Measurements from ENCODE around the gene ARHGAP26. TPM values are rescaled to one million over a fixed set of nuclear protein-coding genes. Genes with fewer than 3 reads are reported as not detected.

ARHGAP26 gene
- polyA plus RNA-seq, 1 donor (not counting 4 experiments of a cell fraction or from before 2014, with no cell fraction given), result 3.9 TPM

- dilution Hi-C loops (cut with MboI; ENCODE audit: extremely low pct_ligation_motif_present, low sequenced_read_pairs), result no loop called here
- no peak overlapping the region for H2AFZ ChIP-seq (ENCODE audit: control insufficient read depth, low read length)
- H3K4me3 ChIP-seq (ENCODE audit: control insufficient read depth in 2 of 3, extremely low read depth in 1 of 3, insufficient read depth in 2 of 3, low read depth in 1 of 3, low read length in 3 of 3), result no peak overlapping the region
- H3K36me3 ChIP-seq (ENCODE audit: control insufficient read depth in 2 of 2, extremely low read depth in 1 of 2, insufficient read depth in 2 of 2, low read length in 2 of 2), result no peaks in the 10 kb centered on the region
- TF ChIP-seq, protein P1, sequence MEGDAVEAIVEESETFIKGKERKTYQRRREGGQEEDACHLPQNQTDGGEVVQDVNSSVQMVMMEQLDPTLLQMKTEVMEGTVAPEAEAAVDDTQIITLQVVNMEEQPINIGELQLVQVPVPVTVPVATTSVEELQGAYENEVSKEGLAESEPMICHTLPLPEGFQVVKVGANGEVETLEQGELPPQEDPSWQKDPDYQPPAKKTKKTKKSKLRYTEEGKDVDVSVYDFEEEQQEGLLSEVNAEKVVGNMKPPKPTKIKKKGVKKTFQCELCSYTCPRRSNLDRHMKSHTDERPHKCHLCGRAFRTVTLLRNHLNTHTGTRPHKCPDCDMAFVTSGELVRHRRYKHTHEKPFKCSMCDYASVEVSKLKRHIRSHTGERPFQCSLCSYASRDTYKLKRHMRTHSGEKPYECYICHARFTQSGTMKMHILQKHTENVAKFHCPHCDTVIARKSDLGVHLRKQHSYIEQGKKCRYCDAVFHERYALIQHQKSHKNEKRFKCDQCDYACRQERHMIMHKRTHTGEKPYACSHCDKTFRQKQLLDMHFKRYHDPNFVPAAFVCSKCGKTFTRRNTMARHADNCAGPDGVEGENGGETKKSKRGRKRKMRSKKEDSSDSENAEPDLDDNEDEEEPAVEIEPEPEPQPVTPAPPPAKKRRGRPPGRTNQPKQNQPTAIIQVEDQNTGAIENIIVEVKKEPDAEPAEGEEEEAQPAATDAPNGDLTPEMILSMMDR (optimal IDR thresholded peaks at IDR 0.05 in 1 of 3, IDR thresholded peaks at IDR 0.05 in 1 of 3, conservative IDR thresholded peaks at IDR 0.05 in 1 of 3; ENCODE audit: extremely low read depth in 1 of 3, insufficient read depth in 2 of 3, low read length in 3 of 3), result no peak
- TF ChIP-seq EZH2 (IDR thresholded peaks at IDR 0.05; ENCODE audit: low read length), result no peak
- H3K4me2 ChIP-seq (ENCODE audit: control insufficient read depth, extremely low read depth, insufficient read depth, low read depth, low read length), result no peak overlapping the region
- peaks cover 16% of the 10 kb centered on the region for H3K4me1 ChIP-seq (ENCODE audit: control insufficient read depth, extremely low read depth, insufficient read depth, low read length)
- no peaks in the 10 kb centered on the region for H3K27me3 ChIP-seq (ENCODE audit: control insufficient read depth, extremely low read depth, insufficient read depth, low read length)
- H3K9me1 ChIP-seq (ENCODE audit: control insufficient read depth, extremely low read depth, insufficient read depth, low read length), result no peaks in the 10 kb centered on the region
- H3K27ac ChIP-seq (ENCODE audit: control insufficient read depth, insufficient read depth, low read length), result no peak overlapping the region
- no peaks in the 10 kb centered on the region for H3K79me2 ChIP-seq (ENCODE audit: control insufficient read depth, insufficient read depth, low read length)
- H3K9me3 ChIP-seq (ENCODE audit: control insufficient read depth, low read depth, low read length), result no peaks in the 10 kb centered on the region
- no peak overlapping the region for H3K9ac ChIP-seq (ENCODE audit: control insufficient read depth, extremely low read depth, insufficient read depth, low read length)
- no peak for FAIRE-seq
- no peaks in the 10 kb centered on the region for H4K20me1 ChIP-seq (ENCODE audit: control insufficient read depth, extremely low read depth, insufficient read depth, low read length)
- no peak for DNase-seq (ENCODE audit: low read depth, low spot score)
Observed at GRCh38 chr5:142894315-142894714, 124.1 kb downstream of the ARHGAP26 start.

DNA sequence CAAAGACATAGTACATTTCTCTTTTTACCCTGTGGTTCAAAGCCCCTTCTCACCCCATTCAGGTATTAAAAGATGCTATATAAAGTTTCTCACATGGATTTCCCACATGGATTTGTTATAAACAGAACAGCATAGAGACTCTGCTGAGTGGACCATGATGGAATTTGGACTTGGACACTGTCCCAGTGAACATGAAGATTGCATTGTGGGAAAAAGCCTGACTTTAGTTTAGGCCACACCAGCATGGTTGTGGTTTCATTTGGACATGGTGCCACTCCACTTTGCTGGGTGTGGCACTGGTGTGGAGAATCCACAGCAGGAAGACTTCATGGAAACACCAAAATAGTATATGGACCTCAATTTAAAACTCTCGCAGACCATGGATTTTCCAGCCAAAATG lies 124.6 kb downstream of the ARHGAP26 start:
- TF ChIP-seq, protein P1 (optimal IDR thresholded peaks at IDR 0.05 in 1 of 3, IDR thresholded peaks at IDR 0.05 in 1 of 3, conservative IDR thresholded peaks at IDR 0.05 in 1 of 3; ENCODE audit: extremely low read depth in 1 of 3, insufficient read depth in 2 of 3, low read length in 3 of 3), result no peak
- no peak for TF ChIP-seq EZH2 (IDR thresholded peaks at IDR 0.05; ENCODE audit: low read length)
- no peaks in the 10 kb centered on the region for H3K79me2 ChIP-seq (ENCODE audit: control insufficient read depth, insufficient read depth, low read length)
- H3K9me1 ChIP-seq (ENCODE audit: control insufficient read depth, extremely low read depth, insufficient read depth, low read length), result no peaks in the 10 kb centered on the region
- peaks cover 16% of the 10 kb centered on the region for H3K4me1 ChIP-seq (ENCODE audit: control insufficient read depth, extremely low read depth, insufficient read depth, low read length)
- no peak overlapping the region for H3K4me2 ChIP-seq (ENCODE audit: control insufficient read depth, extremely low read depth, insufficient read depth, low read depth, low read length)
- no peak for FAIRE-seq
- dilution Hi-C loops (cut with MboI; ENCODE audit: extremely low pct_ligation_motif_present, low sequenced_read_pairs), result no loop called here
- H3K36me3 ChIP-seq (ENCODE audit: control insufficient read depth in 2 of 2, extremely low read depth in 1 of 2, insufficient read depth in 2 of 2, low read length in 2 of 2), result no peaks in the 10 kb centered on the region
- H3K4me3 ChIP-seq (ENCODE audit: control insufficient read depth in 2 of 3, extremely low read depth in 1 of 3, insufficient read depth in 2 of 3, low read depth in 1 of 3, low read length in 3 of 3), result no peak overlapping the region
- no peak overlapping the region for H2AFZ ChIP-seq (ENCODE audit: control insufficient read depth, low read length)
- DNase-seq (ENCODE audit: low read depth, low spot score), result no peak
- H3K9ac ChIP-seq (ENCODE audit: control insufficient read depth, extremely low read depth, insufficient read depth, low read length), result no peak overlapping the region
- H3K27me3 ChIP-seq (ENCODE audit: control insufficient read depth, extremely low read depth, insufficient read depth, low read length), result no peaks in the 10 kb centered on the region
- no peaks in the 10 kb centered on the region for H3K9me3 ChIP-seq (ENCODE audit: control insufficient read depth, low read depth, low read length)
- H3K27ac ChIP-seq (ENCODE audit: control insufficient read depth, insufficient read depth, low read length), result no peak overlapping the region
- no peaks in the 10 kb centered on the region for H4K20me1 ChIP-seq (ENCODE audit: control insufficient read depth, extremely low read depth, insufficient read depth, low read length)

Measured in keratinocyte (primary cell).